K562 (cell line): ENCODE results near the gene AUNIP. TPM values are rescaled to one million over a fixed set of nuclear protein-coding genes. Genes with fewer than 3 reads are reported as not detected.

Source experiments
- ARNT ChIP-seq, 2 experiments: fragments of 450-650 bp; IDR thresholded peaks; 2 replicates each; pipeline ENCODE4 v1.6.1; 2016; ENCODE audit warnings: mild to moderate bottlenecking in 1 of 2
- CAMTA2 ChIP-seq: fragments of 250-450 bp; sonication (Bioruptor Pico); conservative IDR thresholded peaks from 2 replicates; pipeline ENCODE4 v1.5.1; 2022
- GABPA ChIP-seq: fragments of 200-800 bp; sonication (Bioruptor generic); conservative IDR thresholded peaks from 2 replicates; pipeline ENCODE4 v1.6.1; 2016; ENCODE audit warnings: low read depth, missing genetic modification characterization, missing compliant biosample characterization
- KDM4B ChIP-seq, 2 experiments: fragments of 450-650 bp in 1 of 2; sonication (generic) in 1 of 2; IDR thresholded peaks; 2 replicates each; pipeline ENCODE4 v1.6.1; 2016 to 2017; ENCODE audit warnings: borderline replicate concordance in 2 of 2, antibody characterized with exemption in 1 of 2, low read depth in 1 of 2, mild to moderate bottlenecking in 1 of 2
- KLF16 ChIP-seq: IDR thresholded peaks from 2 replicates; pipeline ENCODE4 v1.6.1; 2016; ENCODE audit warnings: antibody characterized with exemption
- MAFK ChIP-seq: IDR thresholded peaks from 2 replicates; pipeline ENCODE4 v1.6.1; 2011; ENCODE audit warnings: low read length, improper control_type of control experiment
- POLR2G ChIP-seq: fragments of 200-400 bp; formaldehyde crosslinking; IDR thresholded peaks from 2 replicates; pipeline ENCODE4 v1.6.1; 2017; ENCODE audit warnings: low read depth, mild to moderate bottlenecking, antibody characterized with exemption, low read length, moderate library complexity
- RBBP5 ChIP-seq: fragments of 200-600 bp; sonication (generic); IDR thresholded peaks from 2 replicates; pipeline ENCODE4 v1.6.1; 2012; ENCODE audit warnings: borderline replicate concordance, mild to moderate bottlenecking, low read length, control low read depth, inconsistent platforms; ENCODE audit not compliant: insufficient read depth, poor library complexity, severe bottlenecking
- SMARCA5 ChIP-seq: fragments of 450-650 bp; IDR thresholded peaks from 2 replicates; pipeline ENCODE4 v1.6.1; 2016
- SMARCB1 ChIP-seq: IDR thresholded peaks from 2 replicates; pipeline ENCODE4 v1.6.1; 2011; ENCODE audit warnings: improper control_type of control experiment, low read depth; ENCODE audit not compliant: insufficient read length
- STAT5B ChIP-seq: fragments of 250-450 bp; sonication (Bioruptor Pico); IDR thresholded peaks from 2 replicates; pipeline ENCODE4 v1.8.0; 2021; ENCODE audit warnings: mild to moderate bottlenecking, inconsistent platforms
- TBL1XR1 ChIP-seq, 2 experiments: IDR thresholded peaks; 2 replicates each; pipeline ENCODE4 v1.6.1; 2012; ENCODE audit warnings: improper control_type of control experiment in 2 of 2, low read length in 2 of 2, mild to moderate bottlenecking in 1 of 2
- ZBTB7A ChIP-seq: IDR thresholded peaks from 2 replicates; pipeline ENCODE4 v1.6.1; 2011; ENCODE audit warnings: low read depth, mild to moderate bottlenecking, low read length, moderate library complexity, borderline replicate concordance; ENCODE audit not compliant: control insufficient read depth
- ZFPM2 ChIP-seq: fragments of 250-450 bp; sonication (Bioruptor Pico); IDR thresholded peaks from 2 replicates; pipeline ENCODE4 v1.5.1; 2022; ENCODE audit warnings: mild to moderate bottlenecking
- ZNF24 ChIP-seq: fragments of 450-650 bp; IDR thresholded peaks from 2 replicates; pipeline ENCODE4 v1.6.1; 2016
- ZNF583 ChIP-seq: fragments of 250-450 bp; sonication (Bioruptor Pico); IDR thresholded peaks from 2 replicates; pipeline ENCODE4 v1.4.0; 2020
- ZNF76 ChIP-seq: fragments of 250-450 bp; sonication (Bioruptor Pico); IDR thresholded peaks from 2 replicates; pipeline ENCODE4 v1.4.0; 2020; ENCODE audit warnings: mild to moderate bottlenecking, moderate library complexity, borderline replicate concordance
- polyA plus RNA-seq, 8 experiments: library from polyadenylated mRNA; depleted of rRNA in 4 of 8; stranded (reverse) in 5 of 8; unstranded in 3 of 8; fragments of >200 nt; fragmentation: Nextera tagmentation in 2 of 8; fragmentation: Illumina TruSeq in 1 of 8; extraction: Ambion mirVana in 2 of 8; extraction: Trizol in 1 of 8; gene quantifications; 2 replicates each; pipeline versions ENCODE4 v1.2.1 to v1.2.3, GENCODE V29; 2011 to 2014; ENCODE audit warnings: inconsistent platforms in 1 of 8, missing spikeins in 1 of 8
- total RNA-seq, 7 experiments: library from RNA; depleted of rRNA in 6 of 7; stranded (reverse); fragments of >200 nt in 6 of 7; fragmentation: Illumina TruSeq in 2 of 7; extraction: Trizol in 2 of 7; gene quantifications; 2 replicates each; pipeline versions ENCODE4 v1.2.1 to v1.2.3, GENCODE V29; 2011 to 2021; ENCODE audit warnings: low replicate concordance in 1 of 7
- TF ChIP-seq, protein P1 (sequence below): fragments of 200-800 bp; sonication (Bioruptor generic); IDR thresholded peaks from 2 replicates; pipeline ENCODE4 v1.6.1; 2016; ENCODE audit warnings: missing genetic modification characterization, missing compliant biosample characterization
- TF ChIP-seq, protein P2 (sequence below): fragments of 250-450 bp; sonication (Bioruptor Pico); IDR thresholded peaks from 2 replicates; pipeline ENCODE4 v1.9.0; 2021; ENCODE audit warnings: mild to moderate bottlenecking

Gene AUNIP
- total and polyA plus RNA-seq, 9 of the 15 experiments (the other 6 are each of a cell fraction or from before 2014, with no cell fraction given), result 12.1 to 53.8 (median 47.1) TPM

DNA sequence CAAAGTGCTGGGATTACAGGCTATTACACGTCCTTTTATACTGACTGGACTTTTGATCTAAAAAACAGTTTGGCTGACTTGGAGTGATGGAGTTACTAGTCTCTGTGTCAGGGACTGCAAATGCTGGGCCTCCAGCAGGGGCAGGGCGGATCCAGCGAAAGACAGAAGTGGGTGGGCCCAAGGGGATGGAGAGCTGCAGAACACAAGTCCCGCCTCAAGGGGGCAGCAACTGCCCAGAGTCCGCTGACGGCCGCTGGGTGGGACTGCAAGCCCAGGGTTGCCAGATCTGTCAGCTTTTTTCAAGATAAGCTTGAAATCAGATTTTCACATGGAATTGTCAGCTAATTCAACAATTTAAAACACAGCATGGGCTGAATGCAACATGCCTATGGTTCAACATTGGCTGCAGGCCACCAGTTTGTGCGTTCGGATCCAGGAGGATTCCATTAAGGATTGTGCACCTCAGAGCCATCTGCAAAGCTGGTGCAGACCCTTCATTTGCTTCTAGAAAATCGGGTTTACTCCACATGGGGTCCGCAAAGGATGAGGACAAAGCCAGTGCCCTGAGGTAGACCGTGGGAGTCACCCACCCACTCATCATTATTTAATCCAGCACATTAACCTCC is 36.2 kb upstream of the AUNIP start (continued):
- TF ChIP-seq ZNF24 (peak; percentile 52; the same call in 1 of the 2 replicates), GABPA (no peak), ZNF76 (CRISPR knock-in tag) (peak; percentile 26; the same call in 1 of the 2 replicates), CAMTA2 (CRISPR knock-in tag) (no peak), ZBTB7A (peak; percentile 58; the same call in 1 of the 2 replicates), POLR2G (peak; percentile 55), ZNF583 (CRISPR knock-in tag) (no peak), MAFK (peak; percentile 21; the same call in 1 of the 2 replicates), STAT5B (CRISPR knock-in tag) (no peak), KDM4B (IDR thresholded peaks at IDR 0.05; ENCODE audit: borderline replicate concordance in 2 of 2, low read depth in 1 of 2) (peak in 1 of 2 experiments; percentile 29; a peak in 1 of 4 replicates), SMARCB1 (no peak), RBBP5 (peak; percentile 29), SMARCA5 (peak; percentile 4; the same call in 1 of the 2 replicates), KLF16 (peak; percentile 67), TBL1XR1 (IDR thresholded peaks at IDR 0.05; ENCODE audit: low read length in 2 of 2) (peak in 1 of 2 experiments; percentile 50; a peak in 3 of 4 replicates), ZFPM2 (no peak), ARNT (IDR thresholded peaks at IDR 0.05) (peak in 1 of 2 experiments; percentile 85; a peak in 1 of 4 replicates)
- TF ChIP-seq, protein P1, sequence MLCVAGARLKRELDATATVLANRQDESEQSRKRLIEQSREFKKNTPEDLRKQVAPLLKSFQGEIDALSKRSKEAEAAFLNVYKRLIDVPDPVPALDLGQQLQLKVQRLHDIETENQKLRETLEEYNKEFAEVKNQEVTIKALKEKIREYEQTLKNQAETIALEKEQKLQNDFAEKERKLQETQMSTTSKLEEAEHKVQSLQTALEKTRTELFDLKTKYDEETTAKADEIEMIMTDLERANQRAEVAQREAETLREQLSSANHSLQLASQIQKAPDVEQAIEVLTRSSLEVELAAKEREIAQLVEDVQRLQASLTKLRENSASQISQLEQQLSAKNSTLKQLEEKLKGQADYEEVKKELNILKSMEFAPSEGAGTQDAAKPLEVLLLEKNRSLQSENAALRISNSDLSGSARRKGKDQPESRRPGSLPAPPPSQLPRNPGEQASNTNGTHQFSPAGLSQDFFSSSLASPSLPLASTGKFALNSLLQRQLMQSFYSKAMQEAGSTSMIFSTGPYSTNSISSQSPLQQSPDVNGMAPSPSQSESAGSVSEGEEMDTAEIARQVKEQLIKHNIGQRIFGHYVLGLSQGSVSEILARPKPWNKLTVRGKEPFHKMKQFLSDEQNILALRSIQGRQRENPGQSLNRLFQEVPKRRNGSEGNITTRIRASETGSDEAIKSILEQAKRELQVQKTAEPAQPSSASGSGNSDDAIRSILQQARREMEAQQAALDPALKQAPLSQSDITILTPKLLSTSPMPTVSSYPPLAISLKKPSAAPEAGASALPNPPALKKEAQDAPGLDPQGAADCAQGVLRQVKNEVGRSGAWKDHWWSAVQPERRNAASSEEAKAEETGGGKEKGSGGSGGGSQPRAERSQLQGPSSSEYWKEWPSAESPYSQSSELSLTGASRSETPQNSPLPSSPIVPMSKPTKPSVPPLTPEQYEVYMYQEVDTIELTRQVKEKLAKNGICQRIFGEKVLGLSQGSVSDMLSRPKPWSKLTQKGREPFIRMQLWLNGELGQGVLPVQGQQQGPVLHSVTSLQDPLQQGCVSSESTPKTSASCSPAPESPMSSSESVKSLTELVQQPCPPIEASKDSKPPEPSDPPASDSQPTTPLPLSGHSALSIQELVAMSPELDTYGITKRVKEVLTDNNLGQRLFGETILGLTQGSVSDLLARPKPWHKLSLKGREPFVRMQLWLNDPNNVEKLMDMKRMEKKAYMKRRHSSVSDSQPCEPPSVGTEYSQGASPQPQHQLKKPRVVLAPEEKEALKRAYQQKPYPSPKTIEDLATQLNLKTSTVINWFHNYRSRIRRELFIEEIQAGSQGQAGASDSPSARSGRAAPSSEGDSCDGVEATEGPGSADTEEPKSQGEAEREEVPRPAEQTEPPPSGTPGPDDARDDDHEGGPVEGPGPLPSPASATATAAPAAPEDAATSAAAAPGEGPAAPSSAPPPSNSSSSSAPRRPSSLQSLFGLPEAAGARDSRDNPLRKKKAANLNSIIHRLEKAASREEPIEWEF (CRISPR knock-in tag), result no peak
- TF ChIP-seq, protein P2, sequence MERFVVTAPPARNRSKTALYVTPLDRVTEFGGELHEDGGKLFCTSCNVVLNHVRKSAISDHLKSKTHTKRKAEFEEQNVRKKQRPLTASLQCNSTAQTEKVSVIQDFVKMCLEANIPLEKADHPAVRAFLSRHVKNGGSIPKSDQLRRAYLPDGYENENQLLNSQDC, result no peak
